Measurements from ENCODE around the gene CENPM. TPM values are rescaled to one million over a fixed set of nuclear protein-coding genes. Genes with fewer than 3 reads are reported as not detected.

CENPM gene
- total RNA-seq, 1 experiment from 2014 or later: 39.8 TPM

- in situ Hi-C loops (cut with HindIII; ENCODE audit: low pct_unique_long_range_greater_than_20kb, low sequenced_read_pairs) (no loop called here), intact Hi-C loops (cut with micrococcal nuclease; ENCODE audit: unreplicated experiment) (no loop called here)
- no peak for DNase-seq (ENCODE audit: low read depth, low spot score)
- H3K27ac ChIP-seq (ENCODE audit: low read length): no peak overlapping the region
- TF ChIP-seq REST (IDR thresholded peaks at IDR 0.05; ENCODE audit: insufficient read depth in 1 of 2, low read depth in 2 of 2, low read length in 1 of 2) (no peak), CTCF (IDR thresholded peaks at IDR 0.05) (no peak), POLR2AphosphoS5 (IDR thresholded peaks at IDR 0.05; ENCODE audit: low read depth, low read length) (no peak), TCF7L2 (IDR thresholded peaks at IDR 0.05; ENCODE audit: low read depth, low read length) (no peak), SIN3A (IDR thresholded peaks at IDR 0.05; ENCODE audit: borderline replicate concordance, insufficient read depth, low read depth, low read length) (no peak)
- POLR2A ChIA-PET: no interaction called here
- CTCF ChIA-PET: no interaction called here
- no peak overlapping the region for H3K4me3 ChIP-seq (ENCODE audit: low read depth in 2 of 2, low read length in 2 of 2)
- BruUV-seq (replicated peaks): no TSS peak
- peaks cover 6% of the 10 kb centered on the region for H3K4me1 ChIP-seq (ENCODE audit: control insufficient read depth, insufficient read depth, low read length)
- no peaks in the 10 kb centered on the region for H3K9me3 ChIP-seq (ENCODE audit: control insufficient read depth, insufficient read depth, low read depth, low read length)
- H3K27me3 ChIP-seq (ENCODE audit: control insufficient read depth, insufficient read depth, low read length): no peaks in the 10 kb centered on the region
- no peaks in the 10 kb centered on the region for H3K36me3 ChIP-seq (ENCODE audit: control insufficient read depth, insufficient read depth, low read length)
- ATAC-seq: no peak
Observed at GRCh38 chr22:41952713-41953112, 5.8 kb upstream of the CENPM start.

GRCh38 chr22:41951898-41952474 is 5.0 kb upstream of the CENPM start, which contains the start of gene SMIM45:
Gene SMIM45 (plus strand): TSS chr22:41952150.
- H3K36me3 ChIP-seq (ENCODE audit: control insufficient read depth, insufficient read depth, low read length): no peaks in the 10 kb centered on the region
- no peak within 1 kb of the TSS for H3K4me3 ChIP-seq (ENCODE audit: low read depth in 2 of 2, low read length in 2 of 2)
- intact Hi-C loops (cut with micrococcal nuclease; ENCODE audit: unreplicated experiment) (no loop called here), in situ Hi-C loops (cut with HindIII; ENCODE audit: low pct_unique_long_range_greater_than_20kb, low sequenced_read_pairs) (no loop called here)
- TF ChIP-seq POLR2AphosphoS5 (IDR thresholded peaks at IDR 0.05; ENCODE audit: low read depth, low read length) (no peak), SIN3A (IDR thresholded peaks at IDR 0.05; ENCODE audit: borderline replicate concordance, insufficient read depth, low read depth, low read length) (no peak), REST (IDR thresholded peaks at IDR 0.05; ENCODE audit: insufficient read depth in 1 of 2, low read depth in 2 of 2, low read length in 1 of 2) (no peak), TCF7L2 (IDR thresholded peaks at IDR 0.05; ENCODE audit: low read depth, low read length) (no peak), CTCF (IDR thresholded peaks at IDR 0.05) (no peak)
- no peaks in the 10 kb centered on the region for H3K27me3 ChIP-seq (ENCODE audit: control insufficient read depth, insufficient read depth, low read length)
- DNase-seq (ENCODE audit: low read depth, low spot score) (no peak), ATAC-seq (no peak)
- H3K4me1 ChIP-seq (ENCODE audit: control insufficient read depth, insufficient read depth, low read length): peaks cover 6% of the 10 kb centered on the region
- CTCF ChIA-PET: no interaction called here
- POLR2A ChIA-PET: no interaction called here
- H3K27ac ChIP-seq (ENCODE audit: low read length): no peak within 1 kb of the TSS
- BruUV-seq (replicated peaks): no TSS peak
- H3K9me3 ChIP-seq (ENCODE audit: control insufficient read depth, insufficient read depth, low read depth, low read length): no peaks in the 10 kb centered on the region

Measured in Panc1 (cell line).